H9 (cell line): Measurements from ENCODE around the gene WDR37. TPM values are rescaled to one million over a fixed set of nuclear protein-coding genes. Genes with fewer than 3 reads are reported as not detected.

Source experiments
- DNase-seq: peaks from one replicate; pipeline ENCODE4 v3.0.0-alpha.2; 2017
- H2AFZ ChIP-seq: one replicate; pipeline ENCODE4 v1.6.1; 2013; ENCODE audit warnings: mild to moderate bottlenecking, low read length, control low read depth, moderate library complexity
- H2AK5ac ChIP-seq: 2 replicates; pipeline ENCODE4 v1.6.1; 2013; ENCODE audit warnings: low read length, control low read depth, mixed read lengths; ENCODE audit not compliant: insufficient read length
- H2BK120ac ChIP-seq: one replicate; pipeline ENCODE4 v1.6.1; 2013; ENCODE audit warnings: low read depth, mild to moderate bottlenecking, low read length, control low read depth, inconsistent platforms; ENCODE audit not compliant: poor library complexity, severe bottlenecking
- H2BK12ac ChIP-seq: 2 replicates; pipeline ENCODE4 v1.6.1; 2013; ENCODE audit warnings: low read length, control low read depth, mixed read lengths, low read depth; ENCODE audit not compliant: insufficient read length
- H2BK15ac ChIP-seq: 2 replicates; pipeline ENCODE4 v1.6.1; 2013; ENCODE audit warnings: low read depth, low read length, control low read depth
- H2BK20ac ChIP-seq: one replicate; pipeline ENCODE4 v1.6.1; 2013; ENCODE audit warnings: low read depth, mild to moderate bottlenecking, low read length, control low read depth, inconsistent platforms; ENCODE audit not compliant: poor library complexity, severe bottlenecking
- H2BK5ac ChIP-seq: 2 replicates; pipeline ENCODE4 v1.6.1; 2013; ENCODE audit warnings: low read length, control low read depth, mixed read lengths; ENCODE audit not compliant: insufficient read length
- H3K14ac ChIP-seq: 2 replicates; pipeline ENCODE4 v1.6.1; 2013; ENCODE audit warnings: low read length, control low read depth; ENCODE audit not compliant: insufficient read depth
- H3K18ac ChIP-seq: 2 replicates; pipeline ENCODE4 v1.6.1; 2013; ENCODE audit warnings: low read depth, mild to moderate bottlenecking, mixed read lengths, low read length, control low read depth; ENCODE audit not compliant: insufficient read length
- H3K23ac ChIP-seq: 2 replicates; pipeline ENCODE4 v1.6.1; 2013; ENCODE audit warnings: low read length, control low read depth, mixed read lengths, low read depth; ENCODE audit not compliant: insufficient read length
- H3K23me2 ChIP-seq: 2 replicates; pipeline ENCODE4 v1.6.1; 2013; ENCODE audit warnings: low read depth, mild to moderate bottlenecking, mixed read lengths, low read length, control low read depth; ENCODE audit not compliant: insufficient read length, poor library complexity, severe bottlenecking
- H3K27ac ChIP-seq: 2 replicates; pipeline ENCODE4 v1.5.1; 2013; ENCODE audit warnings: low read length, control low read depth, mixed read lengths, low read depth; ENCODE audit not compliant: insufficient read length
- H3K27me3 ChIP-seq: 2 replicates; pipeline ENCODE4 v1.6.1; 2013; ENCODE audit warnings: low read length, control low read depth, inconsistent platforms; ENCODE audit not compliant: insufficient read depth
- H3K4ac ChIP-seq: 2 replicates; pipeline ENCODE4 v1.6.1; 2013; ENCODE audit warnings: low read depth, mild to moderate bottlenecking, control low read depth, inconsistent platforms, low read length, moderate library complexity
- H3K4me1 ChIP-seq: 2 replicates; pipeline ENCODE4 v1.6.1; 2013; ENCODE audit warnings: low read length, control low read depth, inconsistent platforms; ENCODE audit not compliant: insufficient read depth
- H3K4me2 ChIP-seq: 2 replicates; pipeline ENCODE4 v1.6.1; 2013; ENCODE audit warnings: low read length, control low read depth, mixed read lengths; ENCODE audit not compliant: insufficient read length, insufficient read depth
- H3K56ac ChIP-seq: 2 replicates; pipeline ENCODE4 v1.6.1; 2013; ENCODE audit warnings: low read depth, mild to moderate bottlenecking, mixed read lengths, low read length, control low read depth; ENCODE audit not compliant: insufficient read length
- H3K79me1 ChIP-seq: 2 replicates; pipeline ENCODE4 v1.6.1; 2013; ENCODE audit warnings: low read depth, mild to moderate bottlenecking, moderate library complexity, low read length, control low read depth, inconsistent platforms; ENCODE audit not compliant: insufficient read depth, poor library complexity, severe bottlenecking
- H3K79me2 ChIP-seq: 2 replicates; pipeline ENCODE4 v1.6.1; 2013; ENCODE audit warnings: low read length, control low read depth, inconsistent platforms; ENCODE audit not compliant: insufficient read depth
- H3K9ac ChIP-seq: 2 replicates; pipeline ENCODE4 v1.6.1; 2013; ENCODE audit warnings: low read length, control low read depth, mixed read lengths; ENCODE audit not compliant: insufficient read length; ENCODE audit errors: extremely low read depth
- H3K9me3 ChIP-seq: one replicate; pipeline ENCODE4 v1.6.1; 2013; ENCODE audit warnings: low read depth, low read length, inconsistent platforms; ENCODE audit not compliant: control insufficient read depth
- H3T11ph ChIP-seq: one replicate; pipeline ENCODE4 v1.6.1; 2013; ENCODE audit warnings: mild to moderate bottlenecking, low read length, control low read depth, inconsistent platforms
- H4K20me1 ChIP-seq: one replicate; pipeline ENCODE4 v1.6.1; 2013; ENCODE audit not compliant: control insufficient read depth, insufficient read length, insufficient read depth
- H4K5ac ChIP-seq: 2 replicates; pipeline ENCODE4 v1.6.1; 2013; ENCODE audit warnings: low read depth, mild to moderate bottlenecking, mixed read lengths, low read length, control low read depth; ENCODE audit not compliant: insufficient read length
- H4K8ac ChIP-seq: replicated peaks from 2 replicates; pipeline ENCODE4 v1.6.1; 2013; ENCODE audit warnings: low read length, control low read depth, mixed read lengths, low read depth; ENCODE audit not compliant: insufficient read length
- H4K91ac ChIP-seq: 2 replicates; pipeline ENCODE4 v1.6.1; 2013; ENCODE audit warnings: low read depth, mild to moderate bottlenecking, moderate library complexity, mixed read lengths, low read length, control low read depth; ENCODE audit not compliant: insufficient read length
- H3K27ac Mint-ChIP-seq, 3 experiments: 2 replicates in 2 of 3; 3 replicates in 1 of 3; pipeline ENCODE4 v1.8.0; 2020 to 2021; ENCODE audit warnings: mixed read lengths in 3 of 3, mild to moderate bottlenecking in 1 of 3, moderate library complexity in 1 of 3
- H3K27me3 Mint-ChIP-seq: 2 replicates; pipeline ENCODE4 v1.8.0; 2021; ENCODE audit warnings: low read depth, mild to moderate bottlenecking, moderate library complexity, mixed read lengths
- H3K36me3 Mint-ChIP-seq, 3 experiments: 2 replicates in 2 of 3; 3 replicates in 1 of 3; pipeline ENCODE4 v1.8.0; 2020 to 2021; ENCODE audit warnings: low read depth in 3 of 3, mixed read lengths in 3 of 3; ENCODE audit not compliant: insufficient read depth in 1 of 3
- H3K4me1 Mint-ChIP-seq, 2 experiments: 2 replicates each; pipeline ENCODE4 v1.8.0; 2020; ENCODE audit warnings: mixed read lengths in 2 of 2
- H3K4me3 Mint-ChIP-seq, 2 experiments: 2 replicates in 1 of 2; 3 replicates in 1 of 2; pipeline ENCODE4 v1.8.0; 2020 to 2021; ENCODE audit warnings: mild to moderate bottlenecking in 2 of 2, mixed read lengths in 2 of 2, moderate library complexity in 1 of 2
- H3K9me3 Mint-ChIP-seq, 2 experiments: 2 replicates in 1 of 2; 3 replicates in 1 of 2; pipeline ENCODE4 v1.8.0; 2020; ENCODE audit warnings: mild to moderate bottlenecking in 2 of 2, mixed read lengths in 2 of 2, moderate library complexity in 1 of 2
- WGBS: extraction: QIAGEN DNeasy Blood & Tissue Kit; methylation state at CpG from one replicate; pipeline ENCODE4 v1.1.7; 2013; ENCODE audit warnings: missing lambda C conversion rate, low lambda C conversion rate, mixed read lengths; ENCODE audit not compliant: insufficient read length; ENCODE audit errors: extremely low coverage; 5-methylcytosine and 5-hydroxymethylcytosine counted together
- total RNA-seq: library from RNA; stranded (reverse); gene quantifications from 2 replicates; pipeline ENCODE4 v1.2.1, GENCODE V29; 2021
- TF ChIP-seq, protein P1 (sequence below): fragments of 200-600 bp; sonication (generic); conservative IDR thresholded peaks from 3 replicates; pipeline ENCODE4 v1.8.0; 2021; ENCODE audit warnings: antibody characterized with exemption, mild to moderate bottlenecking

The WDR37 gene
- total RNA-seq, 1 experiment from 2014 or later, result 13.1 TPM

DNA sequence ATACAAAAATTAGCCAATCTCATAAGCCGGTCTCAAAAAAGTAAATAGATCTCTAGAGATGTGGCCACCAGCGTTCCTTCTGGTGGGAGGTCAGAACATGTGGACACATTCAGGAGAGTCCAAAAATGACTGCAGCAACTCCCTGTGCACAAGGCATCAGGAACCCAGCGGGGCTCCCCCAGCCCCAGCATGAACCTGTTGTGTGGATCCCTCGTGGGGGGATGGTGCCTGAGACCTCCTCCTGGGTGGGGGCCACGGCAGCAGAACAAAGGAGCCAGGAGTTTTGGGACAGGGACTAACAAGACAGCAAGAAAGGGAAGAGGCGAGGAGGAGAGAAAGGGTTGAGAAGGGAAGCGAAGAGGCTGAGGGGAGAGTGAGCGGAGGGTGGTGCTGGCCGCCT is 121.8 kb downstream of the WDR37 start:
- H3K9ac ChIP-seq, result no peak overlapping the region
- no peak overlapping the region for H3K56ac ChIP-seq
- H3K14ac ChIP-seq, result no peak overlapping the region
- no peak overlapping the region for H3K27ac ChIP-seq
- no peaks in the 10 kb centered on the region for H4K20me1 ChIP-seq
- H3K4me3 Mint-ChIP-seq, result no peak overlapping the region
- H3K4me2 ChIP-seq, result no peak overlapping the region
- no peak overlapping the region for H3T11ph ChIP-seq
- H3K9me3 Mint-ChIP-seq, result no peaks in the 10 kb centered on the region
- H3K27ac Mint-ChIP-seq, result no peak overlapping the region; a peak in 1 of 7 replicates
- no peak overlapping the region for H4K8ac ChIP-seq
- no peak overlapping the region for H2BK120ac ChIP-seq
- H2AK5ac ChIP-seq, result no peak overlapping the region
- H3K27me3 Mint-ChIP-seq, result peaks cover 5% of the 10 kb centered on the region
- H2BK5ac ChIP-seq, result no peak overlapping the region
- no peaks in the 10 kb centered on the region for H3K36me3 Mint-ChIP-seq
- WGBS, result no CpG with 5 or more reads among the region's 9 CpGs
- no peaks in the 10 kb centered on the region for H3K23me2 ChIP-seq
- H3K79me2 ChIP-seq, result no peaks in the 10 kb centered on the region
- H2AFZ ChIP-seq, result no peak overlapping the region
- H3K27me3 ChIP-seq, result no peaks in the 10 kb centered on the region
- no peaks in the 10 kb centered on the region for H3K79me1 ChIP-seq
- H3K18ac ChIP-seq, result no peak overlapping the region
- DNase-seq, result no peak
- H2BK20ac ChIP-seq, result no peak overlapping the region
- H3K4me1 Mint-ChIP-seq, result peaks cover 6 to 21% of the 10 kb centered on the region in 2 experiments
- H4K5ac ChIP-seq, result no peak overlapping the region
- H4K91ac ChIP-seq, result no peak overlapping the region
- no peak overlapping the region for H3K23ac ChIP-seq
- no peak overlapping the region for H3K4ac ChIP-seq
- no peak overlapping the region for H2BK15ac ChIP-seq
- TF ChIP-seq, protein P1, sequence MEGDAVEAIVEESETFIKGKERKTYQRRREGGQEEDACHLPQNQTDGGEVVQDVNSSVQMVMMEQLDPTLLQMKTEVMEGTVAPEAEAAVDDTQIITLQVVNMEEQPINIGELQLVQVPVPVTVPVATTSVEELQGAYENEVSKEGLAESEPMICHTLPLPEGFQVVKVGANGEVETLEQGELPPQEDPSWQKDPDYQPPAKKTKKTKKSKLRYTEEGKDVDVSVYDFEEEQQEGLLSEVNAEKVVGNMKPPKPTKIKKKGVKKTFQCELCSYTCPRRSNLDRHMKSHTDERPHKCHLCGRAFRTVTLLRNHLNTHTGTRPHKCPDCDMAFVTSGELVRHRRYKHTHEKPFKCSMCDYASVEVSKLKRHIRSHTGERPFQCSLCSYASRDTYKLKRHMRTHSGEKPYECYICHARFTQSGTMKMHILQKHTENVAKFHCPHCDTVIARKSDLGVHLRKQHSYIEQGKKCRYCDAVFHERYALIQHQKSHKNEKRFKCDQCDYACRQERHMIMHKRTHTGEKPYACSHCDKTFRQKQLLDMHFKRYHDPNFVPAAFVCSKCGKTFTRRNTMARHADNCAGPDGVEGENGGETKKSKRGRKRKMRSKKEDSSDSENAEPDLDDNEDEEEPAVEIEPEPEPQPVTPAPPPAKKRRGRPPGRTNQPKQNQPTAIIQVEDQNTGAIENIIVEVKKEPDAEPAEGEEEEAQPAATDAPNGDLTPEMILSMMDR, result no peak
- no peaks in the 10 kb centered on the region for H3K4me1 ChIP-seq
- no peak overlapping the region for H2BK12ac ChIP-seq
- H3K9me3 ChIP-seq, result no peaks in the 10 kb centered on the region
